BJ (cell line): ENCODE measurements around the gene CNTNAP3. TPM values are rescaled to one million over a fixed set of nuclear protein-coding genes. Genes with fewer than 3 reads are reported as not detected.
"Not testable (repeated sequence)": the region's sequence is repeated elsewhere in the genome, so short reads cannot be mapped to it uniquely, and the experiment has no call there.

Experiments used
- CTCF ChIA-PET: fragments of 350-600 bp; formaldehyde crosslinking; extraction: SDS; loops from one replicate; lab custom pipeline; 2021; ENCODE audit warnings: antibody characterized with exemption, inconsistent platforms; lab: Yijun Ruan, JAX
- POLR2A ChIA-PET: fragments of 300-600 bp; sonication (Branson Sonifier 250); formaldehyde crosslinking; extraction: SDS; loops from one replicate; lab custom pipeline; 2021; ENCODE audit warnings: antibody characterized with exemption; lab: Charles Lee
- DNase-seq: peaks from one replicate; pipeline ENCODE4 v3.0.0-alpha.2; 2011; ENCODE audit warnings: low read depth
- H3K27me3 ChIP-seq: 2 replicates; pipeline ENCODE4 v1.6.0; 2011; ENCODE audit warnings: low read length; ENCODE audit not compliant: control insufficient read depth, insufficient read depth
- H3K36me3 ChIP-seq: 2 replicates; pipeline ENCODE4 v1.5.1; 2011; ENCODE audit warnings: low read length; ENCODE audit not compliant: control insufficient read depth, insufficient read depth
- H3K4me3 ChIP-seq: 2 replicates; pipeline ENCODE4 v1.5.1; 2011; ENCODE audit warnings: low read depth, mild to moderate bottlenecking, control low read depth, low read length
- polyA minus RNA-seq: library from RNA; depleted of rRNA, polyadenylated mRNA; stranded (reverse); fragments of >200 nt; gene quantifications from 2 replicates; pipeline ENCODE4 v1.2.3, GENCODE V29; 2011; rRNA and poly(A)+ RNA removed
- polyA plus RNA-seq: library from polyadenylated mRNA; depleted of rRNA; stranded (reverse); fragments of >200 nt; gene quantifications from 2 replicates; pipeline ENCODE4 v1.2.3, GENCODE V29; 2011; rRNA removed

Gene CNTNAP3
- 0.27 and 0.32 TPM in 2 replicates for polyA plus RNA-seq
- 0.14 and 0.93 TPM in 2 replicates for polyA minus RNA-seq

GRCh38 chr9:39287980-39288379 is at the start of gene CNTNAP3:
Gene CNTNAP3, minus strand, starts transcription at chr9:39288167. Its CDS starts 103 bp downstream, at chr9:39288064.
- POLR2A ChIA-PET, DNase-seq, CTCF ChIA-PET, H3K27me3 ChIP-seq, H3K36me3 ChIP-seq, H3K4me3 ChIP-seq: not testable (repeated sequence)

GRCh38 chr9:39279995-39280394 is 8.0 kb downstream of the CNTNAP3 start:
- POLR2A ChIA-PET, DNase-seq, H3K36me3 ChIP-seq, H3K27me3 ChIP-seq, H3K4me3 ChIP-seq, CTCF ChIA-PET: not testable (repeated sequence)

GRCh38 chr9:39242513-39242912 is 45.5 kb downstream of the CNTNAP3 start:
- H3K27me3 ChIP-seq, DNase-seq, H3K36me3 ChIP-seq, POLR2A ChIA-PET, H3K4me3 ChIP-seq, CTCF ChIA-PET: not testable (repeated sequence)

- DNase-seq, POLR2A ChIA-PET, CTCF ChIA-PET, H3K36me3 ChIP-seq, H3K27me3 ChIP-seq, H3K4me3 ChIP-seq: not testable (repeated sequence)
Observed at GRCh38 chr9:39232130-39232991, 55.6 kb downstream of the CNTNAP3 start.

- H3K27me3 ChIP-seq, POLR2A ChIA-PET, H3K36me3 ChIP-seq, H3K4me3 ChIP-seq, CTCF ChIA-PET, DNase-seq: not testable (repeated sequence)
Observed at GRCh38 chr9:39215976-39216375, 72.0 kb downstream of the CNTNAP3 start.

GRCh38 chr9:39209773-39210172 is 78.2 kb downstream of the CNTNAP3 start:
- H3K27me3 ChIP-seq, POLR2A ChIA-PET, H3K36me3 ChIP-seq, CTCF ChIA-PET, H3K4me3 ChIP-seq, DNase-seq: not testable (repeated sequence)

- H3K27me3 ChIP-seq, DNase-seq, H3K4me3 ChIP-seq, POLR2A ChIA-PET, H3K36me3 ChIP-seq, CTCF ChIA-PET: not testable (repeated sequence)
Observed at GRCh38 chr9:39206643-39207042, 81.3 kb downstream of the CNTNAP3 start.

GRCh38 chr9:39205842-39206241 is 82.1 kb downstream of the CNTNAP3 start:
- H3K27me3 ChIP-seq, DNase-seq, POLR2A ChIA-PET, H3K4me3 ChIP-seq, CTCF ChIA-PET, H3K36me3 ChIP-seq: not testable (repeated sequence)

GRCh38 chr9:39200412-39200811 is 87.6 kb downstream of the CNTNAP3 start:
- CTCF ChIA-PET, H3K4me3 ChIP-seq, POLR2A ChIA-PET, H3K36me3 ChIP-seq, H3K27me3 ChIP-seq, DNase-seq: not testable (repeated sequence)

- CTCF ChIA-PET: not testable (repeated sequence)
Observed at GRCh38 chr9:39198000-39198709, 89.8 kb downstream of the CNTNAP3 start.

GRCh38 chr9:39171370-39171769 is 116.6 kb downstream of the CNTNAP3 start:
- POLR2A ChIA-PET, H3K27me3 ChIP-seq, DNase-seq, H3K4me3 ChIP-seq, H3K36me3 ChIP-seq, CTCF ChIA-PET: not testable (repeated sequence)

More at GRCh38 chr9:39198000-39198709, 89.8 kb downstream of the CNTNAP3 start:
- H3K27me3 ChIP-seq, H3K36me3 ChIP-seq, DNase-seq, POLR2A ChIA-PET, H3K4me3 ChIP-seq: not testable (repeated sequence)

GRCh38 chr9:39157714-39158113 is 130.3 kb downstream of the CNTNAP3 start:
- CTCF ChIA-PET, H3K36me3 ChIP-seq, POLR2A ChIA-PET, H3K4me3 ChIP-seq, H3K27me3 ChIP-seq, DNase-seq: not testable (repeated sequence)
